Upper lobe of right lung (tissue), 1 donor: ENCODE data around the gene EPB41. TPM values are rescaled to one million over a fixed set of nuclear protein-coding genes. Genes with fewer than 3 reads are reported as not detected.
"Not testable (repeated sequence)": the region's sequence is repeated elsewhere in the genome, so short reads cannot be mapped to it uniquely, and the experiment has no call there.

Source experiments
- ATAC-seq: fragments of 200-7000 bp; cut with Tn5 transposase; one replicate; pipeline ENCODE4 v1.9.1; 2020; ENCODE audit warnings: mild to moderate bottlenecking, moderate library complexity
- DNase-seq: peaks from one replicate; pipeline ENCODE4 v3.0.0-alpha.2; 2020
- H3K27ac ChIP-seq: fragments of 200-600 bp; one replicate; pipeline ENCODE4 v1.8.0; 2022
- H3K27me3 ChIP-seq: fragments of 200-600 bp; one replicate; pipeline ENCODE4 v1.8.0; 2022; ENCODE audit warnings: mild to moderate bottlenecking
- H3K36me3 ChIP-seq: fragments of 200-600 bp; one replicate; pipeline ENCODE4 v1.8.0; 2022
- H3K4me1 ChIP-seq: fragments of 200-600 bp; one replicate; pipeline ENCODE4 v1.8.0; 2022
- H3K4me3 ChIP-seq: fragments of 200-600 bp; one replicate; pipeline ENCODE4 v1.8.0; 2022; ENCODE audit warnings: mild to moderate bottlenecking
- H3K9me3 ChIP-seq: fragments of 200-600 bp; one replicate; pipeline ENCODE4 v1.8.0; 2022
- CTCF ChIP-seq: fragments of 200-600 bp; IDR thresholded peaks from one replicate; pipeline ENCODE4 v1.8.0; 2022; ENCODE audit warnings: antibody characterized with exemption
- intact Hi-C: fragments of 100-400 bp; cut with DNase I; formaldehyde crosslinking; loops from one replicate; pipeline ENCODE4 v1.11.0; 2022
- total RNA-seq: library from RNA; stranded (reverse); fragmentation: NEBNext Ultra II Directional; extraction: Animal tissue kit (Norgen Biotek cat#: 25700); gene quantifications from one replicate; pipeline ENCODE4 v1.2.1, GENCODE V29; 2021
- donor health status: DM: no; HTN: yes; CAD: no; lungs with severe emphysema.

Gene EPB41
- total RNA-seq, 1 donor from 2014 or later: 67.0 TPM

DNA sequence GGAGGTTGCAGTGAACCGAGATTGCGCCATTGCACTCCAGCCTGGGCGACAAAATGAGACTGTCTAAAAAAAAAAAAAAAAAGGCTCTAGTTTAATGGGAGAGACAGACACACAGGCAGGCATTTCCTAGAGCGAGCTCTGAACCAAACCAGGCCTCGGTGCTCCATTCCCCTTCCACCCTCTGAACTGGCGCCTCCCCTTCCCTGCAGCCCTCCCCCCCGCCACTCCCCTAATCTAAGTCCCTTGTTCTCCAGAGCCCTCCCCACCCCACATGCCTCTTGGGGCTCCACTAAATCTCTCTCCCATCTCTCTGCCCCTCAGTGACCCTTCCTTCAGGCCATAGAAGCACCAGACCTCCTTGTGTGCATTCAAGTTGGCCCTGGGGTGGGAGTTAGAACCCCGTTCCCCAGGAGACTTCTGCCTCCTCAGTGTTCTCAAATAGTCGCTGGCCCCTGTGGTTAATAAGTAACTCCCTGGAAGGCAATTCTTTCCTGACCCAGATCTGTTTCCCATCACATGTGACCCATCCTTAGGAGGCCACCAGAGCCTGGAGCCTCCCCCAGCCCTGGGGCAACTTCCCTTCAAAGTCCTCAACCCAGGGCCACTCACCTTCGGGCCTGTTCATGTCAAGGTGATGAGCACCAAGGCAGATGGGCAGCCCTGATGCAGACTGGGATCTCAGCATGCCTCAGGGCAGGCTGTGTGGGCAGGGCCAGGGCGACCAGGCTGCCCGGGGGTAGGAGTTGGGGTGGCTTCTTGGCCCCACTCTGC, 42.6 kb upstream of the EPB41 start:
- H3K4me1 ChIP-seq: no peaks in the 10 kb centered on the region
- intact Hi-C loops: no loop called here
- H3K9me3 ChIP-seq: no peaks in the 10 kb centered on the region
- H3K27me3 ChIP-seq: peaks cover 4% of the 10 kb centered on the region
- ATAC-seq (peak; percentile 46), DNase-seq (no peak)
- H3K27ac ChIP-seq: no peak overlapping the region
- no peak overlapping the region for H3K4me3 ChIP-seq
- TF ChIP-seq CTCF: no peak
- no peaks in the 10 kb centered on the region for H3K36me3 ChIP-seq

GRCh38 chr1:28875134-28875533, 39.2 kb upstream of the EPB41 start:
- DNase-seq, ATAC-seq, H3K27me3 ChIP-seq, H3K27ac ChIP-seq, H3K4me3 ChIP-seq, H3K4me1 ChIP-seq, H3K9me3 ChIP-seq, H3K36me3 ChIP-seq: not testable (repeated sequence)
- intact Hi-C loops: loop anchor here (5.0 kb wide), 1 partner anchor 88 kb away; no protein-coding TSS in a partner anchor

DNA sequence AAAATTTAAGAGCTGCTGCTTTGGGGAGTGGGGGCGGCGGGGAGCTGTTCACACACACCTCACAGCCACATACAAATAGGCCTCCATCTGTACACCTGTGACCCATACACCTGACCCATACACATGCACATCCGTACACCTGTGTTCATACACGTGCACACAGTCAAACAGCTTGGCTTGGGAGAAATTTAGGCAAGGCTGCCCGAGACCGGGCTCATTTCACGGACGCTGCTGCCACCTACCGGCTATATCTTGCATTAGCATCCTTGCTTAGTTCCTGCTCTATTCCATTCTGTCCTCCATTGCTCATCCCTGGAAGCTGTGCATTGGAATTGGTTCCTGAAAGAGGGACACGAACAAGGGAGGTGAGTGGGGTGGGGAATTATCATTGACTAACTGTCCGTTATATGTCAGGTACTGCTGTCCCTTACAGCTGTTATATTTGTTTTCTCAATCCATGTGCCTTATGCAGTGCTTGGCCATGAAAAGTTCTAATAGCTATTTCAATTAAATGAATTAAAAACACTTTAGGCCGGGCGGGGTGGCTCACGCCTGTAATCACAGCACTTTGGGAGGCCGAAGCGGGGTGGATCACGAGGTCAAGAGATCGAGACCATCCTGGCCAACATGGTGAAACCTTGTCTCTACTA, 37.1 kb upstream of the EPB41 start:
- H3K36me3 ChIP-seq: no peaks in the 10 kb centered on the region
- H3K4me1 ChIP-seq: no peaks in the 10 kb centered on the region
- no peak overlapping the region for H3K4me3 ChIP-seq
- no peaks in the 10 kb centered on the region for H3K27me3 ChIP-seq
- DNase-seq: peak; percentile 85
- intact Hi-C loops: loop anchor here (5.0 kb wide), 1 partner anchor 90 kb away; no protein-coding TSS in a partner anchor
- peak; percentile 92 for ATAC-seq
- H3K27ac ChIP-seq: no peak overlapping the region
- H3K9me3 ChIP-seq: no peaks in the 10 kb centered on the region
- TF ChIP-seq CTCF: peak; percentile 94

- H3K9me3 ChIP-seq: no peaks in the 10 kb centered on the region
- no peak overlapping the region for H3K4me3 ChIP-seq
- ATAC-seq: no peak
- no peak for TF ChIP-seq CTCF
- H3K4me1 ChIP-seq: no peaks in the 10 kb centered on the region
- no peaks in the 10 kb centered on the region for H3K27me3 ChIP-seq
- intact Hi-C loops: loop anchor here (5.0 kb wide), 1 partner anchor 91 kb away; no protein-coding TSS in a partner anchor
- no peak for DNase-seq
- H3K36me3 ChIP-seq: no peaks in the 10 kb centered on the region
- H3K27ac ChIP-seq: no peak overlapping the region
Measured at GRCh38 chr1:28878796-28879195, 35.6 kb upstream of the EPB41 start.

DNA sequence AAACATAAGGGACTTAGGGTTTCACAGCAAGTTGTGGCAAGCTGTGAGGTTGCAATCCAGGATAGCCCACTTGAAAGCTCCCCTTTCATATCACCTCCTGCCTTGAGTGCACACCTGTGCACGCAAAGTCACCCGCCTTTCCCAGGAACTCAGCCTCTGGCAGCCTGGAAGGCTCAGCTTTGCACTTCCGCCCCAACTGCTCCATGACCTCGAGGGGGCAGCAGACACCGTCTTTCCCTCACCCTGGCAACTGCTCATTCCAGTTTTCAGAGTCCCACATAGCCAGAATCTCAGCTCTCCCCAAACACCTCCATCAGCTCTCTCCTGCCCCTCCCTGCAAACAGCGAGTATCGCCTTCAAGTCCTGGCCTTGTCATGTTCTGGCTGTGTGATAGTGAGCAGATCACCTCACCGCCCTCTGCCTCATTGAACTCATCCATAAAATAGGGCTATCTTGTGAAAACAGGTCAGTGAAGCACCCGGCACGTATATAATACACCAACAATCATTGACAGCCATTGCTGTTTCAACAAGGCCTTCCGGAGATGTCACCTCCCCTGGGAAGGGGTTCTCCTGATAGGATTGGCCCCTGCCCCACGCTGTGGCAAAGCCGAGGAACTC, 32.2 kb upstream of the EPB41 start:
- peaks cover 26% of the 10 kb centered on the region for H3K4me1 ChIP-seq
- DNase-seq (peak; percentile 92), ATAC-seq (peak; percentile 81)
- intact Hi-C loops: loop anchor here (5.0 kb wide), 1 partner anchor 150 kb away; no protein-coding TSS in a partner anchor
- no peak overlapping the region for H3K4me3 ChIP-seq
- H3K27ac ChIP-seq: no peak overlapping the region
- peak; percentile 91 for TF ChIP-seq CTCF
- H3K36me3 ChIP-seq: no peaks in the 10 kb centered on the region
- no peaks in the 10 kb centered on the region for H3K9me3 ChIP-seq
- H3K27me3 ChIP-seq: no peaks in the 10 kb centered on the region

GRCh38 chr1:28883242-28883616, 31.1 kb upstream of the EPB41 start:
- no peak for TF ChIP-seq CTCF
- Histone ChIP-seq H3K36me3 (no peaks in the 10 kb centered on the region), H3K27ac (no peak overlapping the region), H3K4me3 (no peak overlapping the region), H3K9me3 (no peaks in the 10 kb centered on the region), H3K27me3 (no peaks in the 10 kb centered on the region), H3K4me1 (peaks cover 33% of the 10 kb centered on the region)
- DNase-seq (no peak), ATAC-seq (no peak)
- intact Hi-C loops: loop anchor here (5.0 kb wide), 1 partner anchor 149 kb away; no protein-coding TSS in a partner anchor
